BLaER1 (cell line): ENCODE data around the gene ISCA2.

Experiments
- H3K27ac ChIP-seq: shearing (Covaris generic); formaldehyde crosslinking; 2 replicates; pipeline ENCODE4 v1.8.1; 2022
- H3K27me3 ChIP-seq: shearing (Covaris generic); formaldehyde crosslinking; 2 replicates; pipeline ENCODE4 v1.8.1; 2022
- H3K36me3 ChIP-seq: shearing (Covaris generic); formaldehyde crosslinking; 2 replicates; pipeline ENCODE4 v1.8.1; 2022
- H3K4me1 ChIP-seq: shearing (Covaris generic); formaldehyde crosslinking; 2 replicates; pipeline ENCODE4 v1.8.1; 2022
- H3K4me2 ChIP-seq: shearing (Covaris generic); formaldehyde crosslinking; 2 replicates; pipeline ENCODE4 v1.8.1; 2022
- H3K4me3 ChIP-seq: shearing (Covaris generic); formaldehyde crosslinking; 2 replicates; pipeline ENCODE4 v1.8.1; 2022
- H3K9ac ChIP-seq: shearing (Covaris generic); formaldehyde crosslinking; 2 replicates; pipeline ENCODE4 v1.8.1; 2022
- H3K9me3 ChIP-seq: shearing (Covaris generic); formaldehyde crosslinking; 2 replicates; pipeline ENCODE4 v1.8.1; 2022
- H4K20me1 ChIP-seq: shearing (Covaris generic); formaldehyde crosslinking; 2 replicates; pipeline ENCODE4 v1.8.1; 2022
- Cebpa-rat ChIP-seq: shearing (Covaris generic); IDR thresholded peaks from 2 replicates; pipeline ENCODE4 v1.8.1; 2022

ISCA2 gene

GRCh38 chr14:74506411-74506851 is 12.9 kb downstream of the ISCA2 start:
- H3K4me2 ChIP-seq, result peak overlapping the region; percentile 99
- peaks cover 84% of the 10 kb centered on the region for H3K4me1 ChIP-seq
- H3K36me3 ChIP-seq, result peaks cover 17% of the 10 kb centered on the region
- peak overlapping the region; percentile 96 for H3K27ac ChIP-seq
- no peak for TF ChIP-seq Cebpa-rat
- peak overlapping the region; percentile 87 for H3K9ac ChIP-seq
- no peaks in the 10 kb centered on the region for H3K9me3 ChIP-seq
- peak overlapping the region; percentile 60; the same call in 1 of the 2 replicates for H3K4me3 ChIP-seq
- H3K27me3 ChIP-seq, result no peaks in the 10 kb centered on the region
- no peaks in the 10 kb centered on the region for H4K20me1 ChIP-seq

GRCh38 chr14:74507085-74507484 is 13.5 kb downstream of the ISCA2 start:
- H3K9ac ChIP-seq, result peak overlapping the region; percentile 87
- H3K4me1 ChIP-seq, result peaks cover 78% of the 10 kb centered on the region
- no peaks in the 10 kb centered on the region for H4K20me1 ChIP-seq
- no peaks in the 10 kb centered on the region for H3K9me3 ChIP-seq
- peak overlapping the region; percentile 96 for H3K27ac ChIP-seq
- H3K36me3 ChIP-seq, result peaks cover 12% of the 10 kb centered on the region; the same call in 1 of the 2 replicates
- TF ChIP-seq Cebpa-rat, result no peak
- no peak overlapping the region for H3K4me3 ChIP-seq
- no peaks in the 10 kb centered on the region for H3K27me3 ChIP-seq
- peak overlapping the region; percentile 99 for H3K4me2 ChIP-seq

- no peak overlapping the region for H3K4me3 ChIP-seq
- H3K9ac ChIP-seq, result peak overlapping the region; percentile 87
- H3K4me1 ChIP-seq, result peaks cover 71% of the 10 kb centered on the region
- peaks cover 5% of the 10 kb centered on the region; the same call in 1 of the 2 replicates for H3K36me3 ChIP-seq
- no peaks in the 10 kb centered on the region for H4K20me1 ChIP-seq
- H3K27ac ChIP-seq, result peak overlapping the region; percentile 96
- no peaks in the 10 kb centered on the region for H3K9me3 ChIP-seq
- TF ChIP-seq Cebpa-rat, result no peak
- peak overlapping the region; percentile 99 for H3K4me2 ChIP-seq
- no peaks in the 10 kb centered on the region for H3K27me3 ChIP-seq
Measured at GRCh38 chr14:74507840-74508239, 14.3 kb downstream of the ISCA2 start.

GRCh38 chr14:74508292-74508731 is 14.7 kb downstream of the ISCA2 start:
- no peaks in the 10 kb centered on the region for H3K27me3 ChIP-seq
- TF ChIP-seq Cebpa-rat, result no peak
- peaks cover under 1% of the 10 kb centered on the region; the same call in 1 of the 2 replicates for H3K36me3 ChIP-seq
- H4K20me1 ChIP-seq, result no peaks in the 10 kb centered on the region
- H3K4me1 ChIP-seq, result peaks cover 69% of the 10 kb centered on the region
- H3K4me2 ChIP-seq, result peak overlapping the region; percentile 99
- peak overlapping the region; percentile 96 for H3K27ac ChIP-seq
- H3K4me3 ChIP-seq, result no peak overlapping the region
- H3K9me3 ChIP-seq, result no peaks in the 10 kb centered on the region
- H3K9ac ChIP-seq, result peak overlapping the region; percentile 87; the same call in 1 of the 2 replicates

- Histone ChIP-seq H3K4me3 (no peak overlapping the region), H3K4me1 (peaks cover 69% of the 10 kb centered on the region), H4K20me1 (no peaks in the 10 kb centered on the region), H3K27ac (peak overlapping the region; percentile 96), H3K36me3 (no peaks in the 10 kb centered on the region), H3K27me3 (no peaks in the 10 kb centered on the region), H3K9ac (0 out of 2 replicates have a peak overlapping the region, but pooled peaks have one; percentile 87), H3K9me3 (no peaks in the 10 kb centered on the region), H3K4me2 (peak overlapping the region; percentile 99)
- no peak for TF ChIP-seq Cebpa-rat
Measured at GRCh38 chr14:74508844-74509428, 15.4 kb downstream of the ISCA2 start.

GRCh38 chr14:74509587-74510222 is 16.1 kb downstream of the ISCA2 start:
- Histone ChIP-seq H4K20me1 (no peaks in the 10 kb centered on the region), H3K4me2 (peak overlapping the region; percentile 99), H3K27me3 (no peaks in the 10 kb centered on the region), H3K4me3 (no peak overlapping the region), H3K4me1 (peaks cover 69% of the 10 kb centered on the region), H3K9ac (no peak overlapping the region), H3K27ac (peak overlapping the region; percentile 96; the same call in 1 of the 2 replicates), H3K9me3 (no peaks in the 10 kb centered on the region), H3K36me3 (no peaks in the 10 kb centered on the region)
- no peak for TF ChIP-seq Cebpa-rat

- no peak overlapping the region for H3K9ac ChIP-seq
- peaks cover 69% of the 10 kb centered on the region for H3K4me1 ChIP-seq
- no peak overlapping the region for H3K27ac ChIP-seq
- no peak overlapping the region for H3K4me3 ChIP-seq
- no peaks in the 10 kb centered on the region for H3K9me3 ChIP-seq
- TF ChIP-seq Cebpa-rat, result no peak
- no peaks in the 10 kb centered on the region for H3K36me3 ChIP-seq
- no peaks in the 10 kb centered on the region for H3K27me3 ChIP-seq
- H3K4me2 ChIP-seq, result no peak overlapping the region
- H4K20me1 ChIP-seq, result no peaks in the 10 kb centered on the region
Measured at GRCh38 chr14:74510223-74510931, 16.8 kb downstream of the ISCA2 start.

- no peaks in the 10 kb centered on the region for H3K36me3 ChIP-seq
- peaks cover 69% of the 10 kb centered on the region for H3K4me1 ChIP-seq
- H3K9ac ChIP-seq, result no peak overlapping the region
- no peaks in the 10 kb centered on the region for H4K20me1 ChIP-seq
- no peak overlapping the region for H3K4me3 ChIP-seq
- no peaks in the 10 kb centered on the region for H3K9me3 ChIP-seq
- no peak for TF ChIP-seq Cebpa-rat
- H3K27ac ChIP-seq, result no peak overlapping the region
- no peak overlapping the region for H3K4me2 ChIP-seq
- H3K27me3 ChIP-seq, result no peaks in the 10 kb centered on the region
Measured at GRCh38 chr14:74510959-74511409, 17.4 kb downstream of the ISCA2 start.

- Histone ChIP-seq H3K36me3 (no peaks in the 10 kb centered on the region), H3K4me3 (no peak overlapping the region), H3K4me1 (peaks cover 58% of the 10 kb centered on the region), H3K4me2 (no peak overlapping the region), H3K27me3 (no peaks in the 10 kb centered on the region), H3K9ac (no peak overlapping the region), H3K27ac (no peak overlapping the region), H4K20me1 (no peaks in the 10 kb centered on the region), H3K9me3 (no peaks in the 10 kb centered on the region)
- no peak for TF ChIP-seq Cebpa-rat
Measured at GRCh38 chr14:74511966-74512830, 18.6 kb downstream of the ISCA2 start.
